Endothelial cell of umbilical vein (primary cell): Measurements from ENCODE around the gene SFT2D3. TPM values are rescaled to one million over a fixed set of nuclear protein-coding genes. Genes with fewer than 3 reads are reported as not detected.

Experiments
- BruUV-seq: library from RNA; stranded (reverse); fragments of 400-500 nt; replicated peaks from 2 replicates; lab custom pipeline; 2021; lab: Mats Ljungman, UMichigan
- CTCF ChIA-PET: fragments of 300-600, 350-600 bp; sonication (Branson Sonifier 250); formaldehyde crosslinking; loops from one replicate; lab custom pipeline; 2021; ENCODE audit warnings: antibody characterized with exemption, inconsistent platforms; lab: Charles Lee
- POLR2A ChIA-PET: fragments of 300-600, 350-600 bp; sonication (Branson Sonifier 250); formaldehyde crosslinking; loops from one replicate; lab custom pipeline; 2021; ENCODE audit warnings: antibody characterized with exemption, inconsistent platforms; lab: Charles Lee
- DNase-seq: peaks from one replicate; pipeline ENCODE4 v3.0.0-alpha.2; 2011; ENCODE audit warnings: low read depth, low spot score
- FAIRE-seq: peaks from 2 replicates; lab custom pipeline; 2011; peaks lifted over from hg19 to GRCh38; lab: Jason Lieb, UNC
- H2AFZ ChIP-seq: 2 replicates; pipeline ENCODE4 v1.6.0; 2012; ENCODE audit warnings: low read depth, low read length, control low read depth, inconsistent platforms
- H3K27ac ChIP-seq: 2 replicates; pipeline ENCODE4 v1.5.1; 2011; ENCODE audit warnings: low read depth, mild to moderate bottlenecking, control low read depth, low read length, moderate library complexity; ENCODE audit not compliant: insufficient read depth
- H3K27me3 ChIP-seq, 2 experiments: 2 replicates each; pipeline versions ENCODE4 v1.6.0 to v1.6.1; 2011; ENCODE audit warnings: low read length in 2 of 2, mixed read lengths in 1 of 2; ENCODE audit not compliant: control insufficient read depth in 2 of 2, insufficient read depth in 2 of 2
- H3K36me3 ChIP-seq, 2 experiments: 2 replicates in 1 of 2; 3 replicates in 1 of 2; pipeline ENCODE4 v1.5.1; 2011; ENCODE audit warnings: low read length in 2 of 2, mild to moderate bottlenecking in 1 of 2, moderate library complexity in 1 of 2; ENCODE audit not compliant: control insufficient read depth in 2 of 2, insufficient read depth in 2 of 2; ENCODE audit errors: extremely low read depth in 1 of 2
- H3K4me1 ChIP-seq: 3 replicates; pipeline ENCODE4 v1.5.1; 2011; ENCODE audit warnings: mild to moderate bottlenecking, low read length; ENCODE audit not compliant: control insufficient read depth, insufficient read depth; ENCODE audit errors: extremely low read depth
- H3K4me2 ChIP-seq: 2 replicates; pipeline ENCODE4 v1.6.1; 2011; ENCODE audit warnings: low read length, control low read depth, mixed read lengths; ENCODE audit not compliant: insufficient read depth
- H3K4me3 ChIP-seq, 3 experiments: fragments of 200-600 bp in 1 of 3; sonication (generic), shearing (Covaris generic) in 1 of 3; replicated peaks in 1 of 3; 2 replicates each; pipeline ENCODE4 v1.5.1; 2011 to 2016; ENCODE audit warnings: control low read depth in 3 of 3, low read length in 3 of 3, mild to moderate bottlenecking in 2 of 3, inconsistent platforms in 1 of 3, low read depth in 1 of 3, moderate library complexity in 1 of 3; ENCODE audit not compliant: insufficient read depth in 1 of 3
- H3K79me2 ChIP-seq: 2 replicates; pipeline ENCODE4 v1.6.0; 2012; ENCODE audit warnings: low read length, inconsistent platforms; ENCODE audit not compliant: control insufficient read depth, insufficient read depth
- H3K9ac ChIP-seq: replicated peaks from 2 replicates; pipeline ENCODE3; 2011; ENCODE audit warnings: low read length, control low read depth; ENCODE audit not compliant: insufficient read depth; ENCODE audit errors: extremely low read depth
- H3K9me1 ChIP-seq: replicated peaks from 3 replicates; pipeline ENCODE4 v1.6.0; 2011; ENCODE audit warnings: mild to moderate bottlenecking, low read length; ENCODE audit not compliant: control insufficient read depth, insufficient read depth; ENCODE audit errors: extremely low read depth
- H3K9me3 ChIP-seq: replicated peaks from 2 replicates; pipeline ENCODE4 v1.5.1; 2012; ENCODE audit warnings: low read length, inconsistent platforms; ENCODE audit not compliant: control insufficient read depth, insufficient read depth
- H4K20me1 ChIP-seq: replicated peaks from 2 replicates; pipeline ENCODE3; 2011; ENCODE audit warnings: mild to moderate bottlenecking, low read length; ENCODE audit not compliant: control insufficient read depth, insufficient read depth; ENCODE audit errors: extremely low read depth
- CTCF ChIP-seq, 2 donors: IDR thresholded peaks; 1 replicate in 1 of 2; 2 replicates in 1 of 2; pipeline ENCODE4 v1.5.1; 2011; ENCODE audit warnings: low read length in 2 of 2, mild to moderate bottlenecking in 2 of 2, moderate library complexity in 2 of 2, control low read depth in 1 of 2, inconsistent platforms in 1 of 2, low read depth in 1 of 2; ENCODE audit not compliant: insufficient read depth in 1 of 2; ENCODE audit errors: extremely low read depth in 1 of 2
- FOS ChIP-seq: IDR thresholded peaks from 2 replicates; pipeline ENCODE4 v1.6.1; 2011; ENCODE audit warnings: mild to moderate bottlenecking, low read length, moderate library complexity, borderline replicate concordance; ENCODE audit not compliant: insufficient read depth
- GATA2 ChIP-seq: IDR thresholded peaks from 2 replicates; pipeline ENCODE4 v1.7.0; 2011; ENCODE audit warnings: low read depth, mild to moderate bottlenecking, moderate library complexity, mixed read lengths, low read length; ENCODE audit not compliant: insufficient read length, insufficient read depth
- MAX ChIP-seq: IDR thresholded peaks from 2 replicates; pipeline ENCODE4 v1.6.1; 2011; ENCODE audit not compliant: insufficient read depth, insufficient read length
- MYC ChIP-seq: IDR thresholded peaks from one replicate; pipeline ENCODE4 v1.6.1; 2011; ENCODE audit warnings: mild to moderate bottlenecking, low read depth, low read length
- POLR2A ChIP-seq: IDR thresholded peaks from 2 replicates; pipeline ENCODE4 v1.6.1; 2012; ENCODE audit warnings: low read depth, mild to moderate bottlenecking, control low read depth, low read length
- POLR2AphosphoS5 ChIP-seq: IDR thresholded peaks from 2 replicates; pipeline ENCODE4 v1.6.1; 2012; ENCODE audit warnings: low read depth, mild to moderate bottlenecking, control low read depth, low read length, moderate library complexity; ENCODE audit not compliant: insufficient read depth
- dilution Hi-C: fragments of 300-500 bp; cut with MboI; formaldehyde crosslinking; loops from one replicate; pipeline ENCODE4 v1.15.0; 2019; ENCODE audit warnings: low sequenced_read_pairs; ENCODE audit not compliant: extremely low pct_ligation_motif_present
- intact Hi-C: fragments of 100-400 bp; cut with micrococcal nuclease; formaldehyde crosslinking; loops from one replicate; pipeline ENCODE4 v1.10.0; 2022
- polyA plus RNA-seq, 4 experiments: library from polyadenylated mRNA; depleted of rRNA in 3 of 4; stranded (reverse) in 3 of 4; unstranded in 1 of 4; fragments of >200 nt; gene quantifications; 2 replicates each; pipeline versions ENCODE4 v1.2.1 to v1.2.3, GENCODE V29; 2011 to 2012; ENCODE audit warnings: missing spikeins in 1 of 4
- total RNA-seq: library from RNA; stranded (reverse); gene quantifications from 2 replicates; pipeline ENCODE4 v1.2.3, GENCODE V29; 2021

Gene SFT2D3
- total and polyA plus RNA-seq, 2 donors (not counting 3 experiments of a cell fraction or from before 2014, with no cell fraction given): 4.5 to 4.7 TPM

- ChIA-PET POLR2A (interaction anchor here (0.6 kb wide), 1 partner anchor 27 kb away, joined by 3 read pairs; the partner anchor contains the start of gene LIMS2), CTCF (interaction anchor here (0.8 to 3.9 kb wide), 9 partner anchors 9 to 110 kb away, joined by 3 to 44 read pairs (median 4); partner anchors contain the start of gene LIMS2)
- H3K9me1 ChIP-seq: no peaks in the 10 kb centered on the region
- peak overlapping the region; percentile 86 for H3K4me2 ChIP-seq
- dilution Hi-C loops: no loop called here
- DNase-seq (peak; percentile 80), FAIRE-seq (peak; percentile 68)
- H3K9me3 ChIP-seq: no peaks in the 10 kb centered on the region
- peak overlapping the region; percentile 85 for H3K27ac ChIP-seq
- no peaks in the 10 kb centered on the region for H3K27me3 ChIP-seq
- H3K4me1 ChIP-seq: peaks cover 17% of the 10 kb centered on the region
- peak overlapping the region; percentile 40 to 79 (median 45) for H3K4me3 ChIP-seq
- H2AFZ ChIP-seq: peak overlapping the region; percentile 97
- peak overlapping the region; percentile 87 for H3K9ac ChIP-seq
- TF ChIP-seq GATA2: no peak
- TF ChIP-seq POLR2A: no peak
- peak; percentile 36 for TF ChIP-seq MYC
- TF ChIP-seq FOS: no peak
- peak in 1 of 2 donors; percentile 33 for TF ChIP-seq CTCF (IDR thresholded peaks at IDR 0.05; ENCODE audit: extremely low read depth in 1 of 2, insufficient read depth in 1 of 2, low read depth in 1 of 2, low read length in 2 of 2)
- peak; percentile 57 for TF ChIP-seq POLR2AphosphoS5
- peak; percentile 66 for TF ChIP-seq MAX
- H3K36me3 ChIP-seq: peaks cover 0 to 2% of the 10 kb centered on the region in 2 experiments
- BruUV-seq: no TSS peak
- peaks cover 11% of the 10 kb centered on the region for H3K79me2 ChIP-seq
- H4K20me1 ChIP-seq: no peaks in the 10 kb centered on the region
- intact Hi-C loops: loop anchor here (1.0 to 5.0 kb wide), 6 partner anchors 27 to 195 kb away; partner anchors contain the start of genes IWS1 and LIMS2
Observed at GRCh38 chr2:127701651-127702394, 526 bp downstream of the SFT2D3 start.
